ENCODE results near the gene LRRC73.

LRRC73 gene

DNA sequence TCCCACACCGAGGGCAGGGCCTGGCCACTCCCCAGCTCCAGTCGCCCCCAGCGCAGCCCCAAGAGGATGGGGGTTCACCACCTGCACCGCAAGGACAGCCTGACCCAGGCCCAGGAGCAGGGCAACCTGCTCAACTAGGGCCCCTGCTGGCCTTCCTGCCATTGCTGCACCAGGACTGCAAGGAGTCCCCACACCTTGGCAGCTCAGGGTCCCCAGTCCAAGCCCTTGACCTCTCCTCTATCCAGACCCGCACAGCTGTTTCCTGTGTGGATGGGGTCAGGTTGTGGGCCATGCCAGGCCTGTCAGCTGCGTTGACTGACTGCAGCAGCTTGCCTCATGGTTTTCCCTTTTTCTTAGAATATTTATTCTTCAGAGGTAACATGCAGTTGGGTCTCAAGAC, 4.4 kb downstream of the LRRC73 start:
- 74% methylated on average over 3 of the region's 6 CpGs for WGBS (ENCODE audit: insufficient coverage)
- Histone ChIP-seq H3K27ac (ENCODE audit: insufficient read depth in 1 of 2, low read depth in 1 of 2, low read length in 2 of 2, poor library complexity in 1 of 2, severe bottlenecking in 2 of 2) (no peak overlapping the region), H3K9me3 (ENCODE audit: control extremely low read depth in 1 of 5, control insufficient read depth in 4 of 5, insufficient read depth in 2 of 5, low read depth in 1 of 5, low read length in 4 of 5) (no peaks in the 10 kb centered on the region), H3K4me3 (ENCODE audit: control insufficient read depth in 1 of 7, extremely low read depth in 1 of 7, insufficient read depth in 4 of 7, low read depth in 2 of 7, low read length in 6 of 7) (no peak overlapping the region), H3K36me3 (ENCODE audit: control insufficient read depth in 4 of 4, insufficient read depth in 4 of 4, low read length in 3 of 4) (peaks cover 4 to 45% (median 40%) of the 10 kb centered on the region in 4 experiments), H3K27me3 (replicated peaks in 2 of 5; ENCODE audit: control insufficient read depth in 4 of 5, insufficient read depth in 5 of 5, low read length in 4 of 5) (peaks cover 0 to 40% (median 17%) of the 10 kb centered on the region in 5 experiments), H3K4me1 (ENCODE audit: control extremely low read depth in 1 of 4, control insufficient read depth in 4 of 4, insufficient read depth in 4 of 4, low read length in 3 of 4) (peaks cover 0 to 16% (median 15%) of the 10 kb centered on the region in 4 experiments)
- ChIA-PET POLR2A (no interaction called here), CTCF (interaction anchor here (0.7 to 5.7 kb wide), 23 partner anchors 10 to 321 kb away, joined by 3 to 64 read pairs (median 5); partner anchors contain the start of genes DLK2, DNPH1, POLR1C and YIPF3)
- DNase-seq = no peak

DNA sequence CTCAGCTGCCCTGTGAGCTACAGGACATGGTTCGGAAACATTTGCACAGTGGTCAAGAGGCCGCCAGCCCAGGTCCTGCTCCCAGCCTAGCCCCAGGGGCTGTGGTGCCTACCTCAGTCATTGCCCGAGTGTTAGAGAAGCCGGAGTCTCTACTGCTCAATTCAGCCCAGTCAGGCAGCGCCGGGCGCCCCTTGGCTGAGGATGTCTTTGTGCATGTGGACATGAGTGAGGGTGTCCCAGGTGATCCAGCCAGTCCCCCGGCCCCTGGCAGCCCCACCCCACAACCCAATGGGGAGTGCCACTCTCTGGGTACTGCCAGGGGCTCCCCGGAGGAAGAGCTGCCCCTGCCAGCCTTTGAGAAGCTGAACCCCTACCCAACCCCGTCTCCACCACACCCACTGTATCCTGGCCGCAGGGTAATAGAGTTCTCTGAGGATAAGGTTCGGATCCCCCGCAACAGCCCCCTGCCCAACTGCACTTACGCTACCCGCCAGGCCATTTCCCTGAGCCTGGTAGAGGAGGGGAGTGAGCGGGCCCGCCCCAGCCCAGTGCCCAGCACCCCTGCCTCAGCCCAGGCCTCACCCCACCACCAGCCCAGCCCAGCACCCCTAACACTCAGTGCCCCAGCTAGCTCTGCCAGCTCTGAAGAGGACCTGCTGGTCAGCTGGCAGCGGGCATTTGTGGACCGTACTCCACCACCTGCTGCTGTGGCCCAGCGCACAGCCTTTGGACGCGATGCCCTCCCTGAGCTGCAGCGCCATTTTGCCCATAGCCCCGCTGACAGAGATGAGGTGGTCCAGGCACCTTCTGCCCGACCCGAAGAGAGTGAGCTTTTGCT, 5.2 kb downstream of the LRRC73 start:
- no peak for DNase-seq
- Histone ChIP-seq H3K27ac (ENCODE audit: insufficient read depth in 1 of 2, low read depth in 1 of 2, low read length in 2 of 2, poor library complexity in 1 of 2, severe bottlenecking in 2 of 2) (no peak overlapping the region), H3K9me3 (ENCODE audit: control extremely low read depth in 1 of 5, control insufficient read depth in 4 of 5, insufficient read depth in 2 of 5, low read depth in 1 of 5, low read length in 4 of 5) (no peaks in the 10 kb centered on the region), H3K27me3 (replicated peaks in 2 of 5; ENCODE audit: control insufficient read depth in 4 of 5, insufficient read depth in 5 of 5, low read length in 4 of 5) (peaks cover 0 to 32% (median 17%) of the 10 kb centered on the region in 5 experiments), H3K4me3 (ENCODE audit: control insufficient read depth in 1 of 7, extremely low read depth in 1 of 7, insufficient read depth in 4 of 7, low read depth in 2 of 7, low read length in 6 of 7) (no peak overlapping the region), H3K36me3 (ENCODE audit: control insufficient read depth in 4 of 4, insufficient read depth in 4 of 4, low read length in 3 of 4) (peaks cover 6 to 52% (median 45%) of the 10 kb centered on the region in 4 experiments), H3K4me1 (ENCODE audit: control extremely low read depth in 1 of 4, control insufficient read depth in 4 of 4, insufficient read depth in 4 of 4, low read length in 3 of 4) (peaks cover 0 to 11% (median 9%) of the 10 kb centered on the region in 4 experiments)
- CTCF ChIA-PET = interaction anchor here (1.0 to 5.7 kb wide), 16 partner anchors 10 to 299 kb away, joined by 3 to 64 read pairs (median 4); partner anchors contain the start of gene DLK2
- POLR2A ChIA-PET = no interaction called here
- WGBS (ENCODE audit: insufficient coverage) = 95% methylated on average over 15 of the region's 26 CpGs

GRCh38 chr6:43503443-43503842, 6.7 kb downstream of the LRRC73 start:
- 91% methylated on average over 7 of the region's 8 CpGs for WGBS (ENCODE audit: insufficient coverage)
- H3K4me3 ChIP-seq (ENCODE audit: control insufficient read depth in 1 of 7, extremely low read depth in 1 of 7, insufficient read depth in 4 of 7, low read depth in 2 of 7, low read length in 6 of 7) = no peak overlapping the region
- H3K4me1 ChIP-seq (ENCODE audit: control extremely low read depth in 1 of 4, control insufficient read depth in 4 of 4, insufficient read depth in 4 of 4, low read length in 3 of 4) = peaks cover 0 to 5% (median 3%) of the 10 kb centered on the region in 4 experiments
- ChIA-PET POLR2A (no interaction called here), CTCF (interaction anchor here (1.2 to 5.7 kb wide), 8 partner anchors 8 to 113 kb away, joined by 3 to 32 read pairs (median 4); partner anchors contain the start of gene DLK2)
- H3K27ac ChIP-seq (ENCODE audit: insufficient read depth in 1 of 2, low read depth in 1 of 2, low read length in 2 of 2, poor library complexity in 1 of 2, severe bottlenecking in 2 of 2) = no peak overlapping the region
- H3K9me3 ChIP-seq (ENCODE audit: control extremely low read depth in 1 of 5, control insufficient read depth in 4 of 5, insufficient read depth in 2 of 5, low read depth in 1 of 5, low read length in 4 of 5) = no peaks in the 10 kb centered on the region
- peaks cover 13 to 67% (median 60%) of the 10 kb centered on the region in 4 experiments for H3K36me3 ChIP-seq (ENCODE audit: control insufficient read depth in 4 of 4, insufficient read depth in 4 of 4, low read length in 3 of 4)
- H3K27me3 ChIP-seq (replicated peaks in 2 of 5; ENCODE audit: control insufficient read depth in 4 of 5, insufficient read depth in 5 of 5, low read length in 4 of 5) = peaks cover 0 to 17% (median 11%) of the 10 kb centered on the region in 5 experiments
- DNase-seq = no peak

GRCh38 chr6:43502666-43503065, 7.5 kb downstream of the LRRC73 start:
- Histone ChIP-seq H3K27ac (ENCODE audit: insufficient read depth in 1 of 2, low read depth in 1 of 2, low read length in 2 of 2, poor library complexity in 1 of 2, severe bottlenecking in 2 of 2) (no peak overlapping the region), H3K36me3 (ENCODE audit: control insufficient read depth in 4 of 4, insufficient read depth in 4 of 4, low read length in 3 of 4) (peaks cover 13 to 74% (median 64%) of the 10 kb centered on the region in 4 experiments), H3K9me3 (ENCODE audit: control extremely low read depth in 1 of 5, control insufficient read depth in 4 of 5, insufficient read depth in 2 of 5, low read depth in 1 of 5, low read length in 4 of 5) (no peaks in the 10 kb centered on the region), H3K4me1 (ENCODE audit: control extremely low read depth in 1 of 4, control insufficient read depth in 4 of 4, insufficient read depth in 4 of 4, low read length in 3 of 4) (peaks cover 0 to 5% (median 3%) of the 10 kb centered on the region in 4 experiments), H3K27me3 (replicated peaks in 2 of 5; ENCODE audit: control insufficient read depth in 4 of 5, insufficient read depth in 5 of 5, low read length in 4 of 5) (peaks cover 0 to 9% (median 5%) of the 10 kb centered on the region in 5 experiments), H3K4me3 (ENCODE audit: control insufficient read depth in 1 of 7, extremely low read depth in 1 of 7, insufficient read depth in 4 of 7, low read depth in 2 of 7, low read length in 6 of 7) (no peak overlapping the region)
- POLR2A ChIA-PET = no interaction called here
- CTCF ChIA-PET = interaction anchor here (1.2 to 5.7 kb wide), 7 partner anchors 9 to 49 kb away, joined by 3 to 32 read pairs (median 4); partner anchors contain the start of gene DLK2
- DNase-seq = no peak
- WGBS (ENCODE audit: insufficient coverage) = 100% methylated on average over 2 of the region's 4 CpGs

GRCh38 chr6:43500921-43501320, 9.2 kb downstream of the LRRC73 start:
- H3K27ac ChIP-seq (ENCODE audit: insufficient read depth in 1 of 2, low read depth in 1 of 2, low read length in 2 of 2, poor library complexity in 1 of 2, severe bottlenecking in 2 of 2) = no peak overlapping the region
- peaks cover 13 to 77% (median 65%) of the 10 kb centered on the region in 4 experiments for H3K36me3 ChIP-seq (ENCODE audit: control insufficient read depth in 4 of 4, insufficient read depth in 4 of 4, low read length in 3 of 4)
- CTCF ChIA-PET = interaction anchor here (0.6 to 1.4 kb wide), 3 partner anchors 8 to 117 kb away, joined by 3 to 5 read pairs (median 3); no protein-coding TSS in a partner anchor
- H3K27me3 ChIP-seq (replicated peaks in 2 of 5; ENCODE audit: control insufficient read depth in 4 of 5, insufficient read depth in 5 of 5, low read length in 4 of 5) = no peaks in the 10 kb centered on the region
- POLR2A ChIA-PET = no interaction called here
- H3K9me3 ChIP-seq (ENCODE audit: control extremely low read depth in 1 of 5, control insufficient read depth in 4 of 5, insufficient read depth in 2 of 5, low read depth in 1 of 5, low read length in 4 of 5) = no peaks in the 10 kb centered on the region
- no peaks in the 10 kb centered on the region for H3K4me1 ChIP-seq (ENCODE audit: control extremely low read depth in 1 of 4, control insufficient read depth in 4 of 4, insufficient read depth in 4 of 4, low read length in 3 of 4)
- WGBS (ENCODE audit: insufficient coverage) = 94% methylated on average over 2 of the region's 3 CpGs
- H3K4me3 ChIP-seq (ENCODE audit: control insufficient read depth in 1 of 7, extremely low read depth in 1 of 7, insufficient read depth in 4 of 7, low read depth in 2 of 7, low read length in 6 of 7) = no peak overlapping the region
- DNase-seq = no peak

DNA sequence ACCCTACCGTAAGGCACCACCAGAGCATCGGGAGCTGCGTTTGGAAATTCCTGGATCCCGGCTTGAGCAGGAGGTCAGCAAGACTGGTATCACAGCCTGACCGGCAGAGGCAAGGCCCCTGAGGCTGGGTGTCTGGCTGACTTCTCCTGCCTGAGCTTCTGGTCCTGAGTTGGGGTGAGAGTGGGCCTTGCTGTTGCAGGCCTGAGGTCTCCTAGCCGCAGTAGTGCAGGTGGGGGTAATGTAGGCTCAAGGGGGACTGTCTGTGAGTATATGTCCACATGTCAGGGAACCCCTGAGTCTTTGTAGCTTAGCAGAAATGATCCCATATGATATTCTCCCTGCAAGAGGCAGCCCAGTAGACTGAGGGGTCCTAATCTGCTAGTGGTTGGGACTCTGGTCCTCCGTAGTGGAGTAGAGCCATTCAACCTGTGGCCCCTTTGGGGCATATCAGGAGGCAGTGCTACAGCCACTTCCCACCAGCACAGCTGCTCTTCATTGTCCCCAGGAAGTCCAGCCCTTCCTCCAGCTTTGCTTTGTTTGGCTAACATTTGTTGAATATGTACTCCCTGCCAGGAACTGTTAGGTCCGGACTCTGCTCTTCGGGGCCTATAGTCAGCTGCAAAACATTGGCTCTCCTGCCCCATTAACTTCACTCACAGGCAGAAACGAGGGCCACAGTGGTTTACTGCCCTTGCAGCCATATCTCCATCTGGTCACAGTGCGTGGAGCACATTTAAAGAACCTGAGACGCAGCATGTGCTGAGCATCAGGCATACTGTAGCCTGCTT, 10.9 kb downstream of the LRRC73 start:
- peaks cover 10 to 62% (median 55%) of the 10 kb centered on the region in 4 experiments for H3K36me3 ChIP-seq (ENCODE audit: control insufficient read depth in 4 of 4, insufficient read depth in 4 of 4, low read length in 3 of 4)

More for the DNA sequence above, 10.9 kb downstream of the LRRC73 start:
- H3K27ac ChIP-seq (ENCODE audit: insufficient read depth in 1 of 2, low read depth in 1 of 2, low read length in 2 of 2, poor library complexity in 1 of 2, severe bottlenecking in 2 of 2) = no peak overlapping the region
- WGBS (ENCODE audit: insufficient coverage) = 98% methylated on average over 11 of the region's 12 CpGs
- no peak for DNase-seq
- ChIA-PET CTCF (interaction anchor here (0.6 to 8.9 kb wide), 5 partner anchors 7 to 233 kb away, joined by 3 to 64 read pairs (median 3); no protein-coding TSS in a partner anchor), POLR2A (interaction anchor here (0.8 kb wide), 1 partner anchor 181 kb away, joined by 5 read pairs; no protein-coding TSS in a partner anchor)
- no peaks in the 10 kb centered on the region for H3K9me3 ChIP-seq (ENCODE audit: control extremely low read depth in 1 of 5, control insufficient read depth in 4 of 5, insufficient read depth in 2 of 5, low read depth in 1 of 5, low read length in 4 of 5)
- H3K4me3 ChIP-seq (ENCODE audit: control insufficient read depth in 1 of 7, extremely low read depth in 1 of 7, insufficient read depth in 4 of 7, low read depth in 2 of 7, low read length in 6 of 7) = no peak overlapping the region
- peaks cover 0 to 7% (median 6%) of the 10 kb centered on the region in 4 experiments for H3K4me1 ChIP-seq (ENCODE audit: control extremely low read depth in 1 of 4, control insufficient read depth in 4 of 4, insufficient read depth in 4 of 4, low read length in 3 of 4)
- H3K27me3 ChIP-seq (replicated peaks in 2 of 5; ENCODE audit: control insufficient read depth in 4 of 5, insufficient read depth in 5 of 5, low read length in 4 of 5) = no peaks in the 10 kb centered on the region
